HEK293 (cell line): ENCODE measurements around the gene ARHGAP26.

Experiments used
- CTCF ChIP-seq: fragments of 450-650 bp; formaldehyde crosslinking; IDR thresholded peaks from 2 replicates; pipeline ENCODE4 v1.5.1; 2016; ENCODE audit warnings: missing biosample characterization, missing genetic modification characterization
- SETDB1 ChIP-seq: IDR thresholded peaks from one replicate; pipeline ENCODE4 v1.6.1; 2017; ENCODE audit warnings: mild to moderate bottlenecking, low read length, moderate library complexity, mixed read lengths; ENCODE audit not compliant: insufficient read length
- TF ChIP-seq, protein P1 (sequence below): sonication (generic); formaldehyde crosslinking; IDR thresholded peaks from 2 replicates; pipeline ENCODE4 v1.8.1; 2022; ENCODE audit warnings: mild to moderate bottlenecking, moderate library complexity, missing genetic modification reagents
- TF ChIP-seq, protein P2 (sequence below): fragments of 450-650 bp; formaldehyde crosslinking; IDR thresholded peaks from 2 replicates; pipeline ENCODE4 v1.5.1; 2016; ENCODE audit warnings: missing biosample characterization, missing genetic modification characterization

DNA sequence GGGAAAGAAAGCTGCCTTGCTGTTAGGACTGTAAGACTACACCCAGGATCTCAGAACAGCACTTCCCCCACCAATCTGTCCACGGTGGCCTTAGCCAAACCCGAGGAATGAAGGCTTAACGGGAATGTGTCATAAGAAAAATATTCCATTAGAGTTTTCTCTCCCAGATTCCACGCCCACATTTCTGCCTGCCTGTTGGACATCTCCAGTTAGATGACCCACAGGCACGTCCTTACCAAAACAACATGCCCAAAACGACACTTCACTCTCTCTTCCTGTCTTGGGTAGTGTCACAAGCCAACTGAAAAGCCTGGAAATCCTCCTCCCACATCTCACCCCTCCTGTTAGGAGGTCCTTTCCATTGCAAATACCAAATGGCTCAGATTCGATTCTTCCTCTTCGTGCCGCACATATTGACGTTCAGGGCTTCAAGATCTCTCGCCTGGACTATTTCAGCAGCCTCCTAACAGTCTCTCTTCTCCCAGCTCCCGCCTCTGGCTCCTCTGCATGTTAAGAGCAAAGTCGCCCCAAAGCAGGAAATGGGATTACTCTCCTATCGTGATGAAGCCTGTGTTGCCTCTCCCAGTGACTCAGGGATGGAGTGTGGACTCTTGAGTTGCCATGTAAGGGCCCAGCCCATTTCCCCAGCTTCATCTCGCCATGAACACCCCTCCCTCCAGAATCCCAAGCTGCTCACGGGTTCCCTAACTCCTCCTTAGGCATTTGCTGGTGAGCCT lies 474.0 kb downstream of the ARHGAP26 start:
- TF ChIP-seq, protein P1, sequence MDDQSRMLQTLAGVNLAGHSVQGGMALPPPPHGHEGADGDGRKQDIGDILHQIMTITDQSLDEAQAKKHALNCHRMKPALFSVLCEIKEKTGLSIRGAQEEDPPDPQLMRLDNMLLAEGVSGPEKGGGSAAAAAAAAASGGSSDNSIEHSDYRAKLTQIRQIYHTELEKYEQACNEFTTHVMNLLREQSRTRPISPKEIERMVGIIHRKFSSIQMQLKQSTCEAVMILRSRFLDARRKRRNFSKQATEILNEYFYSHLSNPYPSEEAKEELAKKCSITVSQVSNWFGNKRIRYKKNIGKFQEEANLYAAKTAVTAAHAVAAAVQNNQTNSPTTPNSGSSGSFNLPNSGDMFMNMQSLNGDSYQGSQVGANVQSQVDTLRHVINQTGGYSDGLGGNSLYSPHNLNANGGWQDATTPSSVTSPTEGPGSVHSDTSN (CRISPR knock-in tag) = no peak
- TF ChIP-seq CTCF (tag by site-specific recombination) (no peak), SETDB1 (no peak)
- TF ChIP-seq, protein P2, sequence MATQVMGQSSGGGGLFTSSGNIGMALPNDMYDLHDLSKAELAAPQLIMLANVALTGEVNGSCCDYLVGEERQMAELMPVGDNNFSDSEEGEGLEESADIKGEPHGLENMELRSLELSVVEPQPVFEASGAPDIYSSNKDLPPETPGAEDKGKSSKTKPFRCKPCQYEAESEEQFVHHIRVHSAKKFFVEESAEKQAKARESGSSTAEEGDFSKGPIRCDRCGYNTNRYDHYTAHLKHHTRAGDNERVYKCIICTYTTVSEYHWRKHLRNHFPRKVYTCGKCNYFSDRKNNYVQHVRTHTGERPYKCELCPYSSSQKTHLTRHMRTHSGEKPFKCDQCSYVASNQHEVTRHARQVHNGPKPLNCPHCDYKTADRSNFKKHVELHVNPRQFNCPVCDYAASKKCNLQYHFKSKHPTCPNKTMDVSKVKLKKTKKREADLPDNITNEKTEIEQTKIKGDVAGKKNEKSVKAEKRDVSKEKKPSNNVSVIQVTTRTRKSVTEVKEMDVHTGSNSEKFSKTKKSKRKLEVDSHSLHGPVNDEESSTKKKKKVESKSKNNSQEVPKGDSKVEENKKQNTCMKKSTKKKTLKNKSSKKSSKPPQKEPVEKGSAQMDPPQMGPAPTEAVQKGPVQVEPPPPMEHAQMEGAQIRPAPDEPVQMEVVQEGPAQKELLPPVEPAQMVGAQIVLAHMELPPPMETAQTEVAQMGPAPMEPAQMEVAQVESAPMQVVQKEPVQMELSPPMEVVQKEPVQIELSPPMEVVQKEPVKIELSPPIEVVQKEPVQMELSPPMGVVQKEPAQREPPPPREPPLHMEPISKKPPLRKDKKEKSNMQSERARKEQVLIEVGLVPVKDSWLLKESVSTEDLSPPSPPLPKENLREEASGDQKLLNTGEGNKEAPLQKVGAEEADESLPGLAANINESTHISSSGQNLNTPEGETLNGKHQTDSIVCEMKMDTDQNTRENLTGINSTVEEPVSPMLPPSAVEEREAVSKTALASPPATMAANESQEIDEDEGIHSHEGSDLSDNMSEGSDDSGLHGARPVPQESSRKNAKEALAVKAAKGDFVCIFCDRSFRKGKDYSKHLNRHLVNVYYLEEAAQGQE (tag by site-specific recombination) = no peak
